ENCODE data around the gene ANAPC2. TPM values are rescaled to one million over a fixed set of nuclear protein-coding genes. Genes with fewer than 3 reads are reported as not detected.

ANAPC2 gene
- total and polyA plus RNA-seq, 2 of the 4 experiments (the other 2 are of a cell fraction) = 9.3 to 29.5 TPM

DNA sequence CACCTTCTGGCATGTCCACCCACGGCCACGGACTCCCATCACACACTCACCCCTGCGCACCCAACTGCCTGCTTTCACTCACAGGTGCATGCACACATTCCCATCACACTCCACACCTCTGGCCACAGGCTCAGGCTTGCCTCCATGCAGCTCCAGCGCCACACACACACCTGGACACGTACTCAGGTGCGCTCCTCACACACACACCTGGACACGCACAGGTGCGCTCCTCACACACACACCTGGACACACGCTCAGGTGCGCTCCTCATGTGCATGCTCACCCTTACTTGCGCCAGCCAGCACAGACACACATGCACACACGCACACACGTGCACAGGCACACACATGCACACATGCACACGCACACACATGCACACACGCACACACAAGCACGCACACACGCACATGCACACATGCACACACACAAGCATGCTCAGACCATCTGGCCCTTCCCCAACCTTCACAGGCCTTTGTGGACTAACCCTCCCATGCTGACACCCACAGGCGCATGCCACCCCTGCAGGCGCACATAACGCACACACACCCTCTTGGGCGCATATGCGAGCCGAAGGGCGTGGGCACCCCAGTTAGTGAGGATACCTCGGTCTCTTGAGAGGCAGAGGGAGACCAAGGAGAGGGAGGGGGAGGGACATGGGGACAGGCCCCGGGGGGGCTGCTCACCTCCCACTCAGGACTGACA is 41.1 kb downstream of the ANAPC2 start:
- Histone ChIP-seq H2BK120ac (ENCODE audit: low read depth, low read length) (no peak overlapping the region), H3K18ac (ENCODE audit: low read depth, low read length) (no peak overlapping the region)
- in situ Hi-C loops (cut with MboI; ENCODE audit: low sequenced_read_pairs) = no loop called here

More for the DNA sequence above, 41.1 kb downstream of the ANAPC2 start:
- intact Hi-C loops (cut with micrococcal nuclease) = no loop called here
- dilution Hi-C loops (cut with HindIII; ENCODE audit: low sequenced_read_pairs, unreplicated experiment) = no loop called here
- no peak overlapping the region for H2BK15ac ChIP-seq (ENCODE audit: low read depth, low read length)
- no peak for DNase-seq
- CTCF ChIA-PET = no interaction called here
- H4K91ac ChIP-seq (ENCODE audit: insufficient read depth, low read depth, low read length) = no peak overlapping the region
- no peak for ATAC-seq (ENCODE audit: low read depth)
- BruUV-seq (replicated peaks) = no TSS peak
- TF ChIP-seq MXI1 (IDR thresholded peaks at IDR 0.05; ENCODE audit: borderline replicate concordance, low read depth, low read length) (no peak), RAD21 (IDR thresholded peaks at IDR 0.05; ENCODE audit: low read length) (no peak), CEBPB (IDR thresholded peaks at IDR 0.05; ENCODE audit: low read depth, low read length) (no peak)
- H2BK5ac ChIP-seq (ENCODE audit: low read depth, low read length, poor library complexity, severe bottlenecking) = no peak overlapping the region
- 82% methylated on average over 14 of the region's 26 CpGs; no CpG with 5 or more reads in 1 of the 2 experiments for WGBS, 2 experiments (ENCODE audit: extremely low coverage in 2 of 2, insufficient read length in 1 of 2)
- no peak overlapping the region for H3K4me3 ChIP-seq (ENCODE audit: insufficient read depth, low read depth, low read length)
- no peak overlapping the region for H3K23ac ChIP-seq (ENCODE audit: low read depth, low read length)
- POLR2A ChIA-PET (ENCODE audit: unreplicated experiment) = no interaction called here
- no peak overlapping the region for H2BK20ac ChIP-seq (ENCODE audit: low read depth, low read length)
- no peaks in the 10 kb centered on the region for H3K9me3 ChIP-seq (ENCODE audit: control insufficient read depth, insufficient read depth, low read length)
- no peak overlapping the region for H4K8ac ChIP-seq (ENCODE audit: low read depth in 2 of 2, low read length in 2 of 2)
- H3K79me1 ChIP-seq (ENCODE audit: low read depth in 1 of 2, low read length in 2 of 2) = no peaks in the 10 kb centered on the region
- no peak overlapping the region for H4K5ac ChIP-seq (ENCODE audit: low read depth, low read length)
- H3K27ac ChIP-seq (ENCODE audit: insufficient read depth, low read length) = no peak overlapping the region
- no peak overlapping the region for H3K9ac ChIP-seq (ENCODE audit: low read depth, low read length)
- no peaks in the 10 kb centered on the region for H3K4me1 ChIP-seq (ENCODE audit: control insufficient read depth, insufficient read depth, low read length)
- H3K27me3 ChIP-seq (ENCODE audit: control insufficient read depth, insufficient read depth, low read length) = peaks cover 19% of the 10 kb centered on the region
- H3K9me1 ChIP-seq (ENCODE audit: insufficient read depth, low read length) = 0 out of 2 replicates have a peak, but pooled peaks cover 4% of the 10 kb centered on the region
- no peak overlapping the region for H2AK5ac ChIP-seq (ENCODE audit: low read depth, low read length)
- no peak overlapping the region for H2AFZ ChIP-seq (replicated peaks; ENCODE audit: low read length, poor library complexity)
- no peak overlapping the region for H2AK9ac ChIP-seq (replicated peaks; ENCODE audit: low read depth, low read length, poor library complexity)
- no peak overlapping the region for H3K4me2 ChIP-seq (ENCODE audit: low read depth, low read length)
- no peak overlapping the region for H3K56ac ChIP-seq (ENCODE audit: extremely low read depth, insufficient read depth, low read length)
- H4K20me1 ChIP-seq (ENCODE audit: insufficient read depth, low read length) = no peaks in the 10 kb centered on the region
- no peak overlapping the region for H3K14ac ChIP-seq (replicated peaks; ENCODE audit: low read depth, low read length)
- no peak overlapping the region for H3K4ac ChIP-seq (ENCODE audit: low read depth, low read length)
- H3K36me3 ChIP-seq (ENCODE audit: control insufficient read depth, insufficient read depth, low read length) = no peaks in the 10 kb centered on the region
